HS-5 (cell line): Measurements from ENCODE around the gene GADD45A.
A peak's percentile ranks its signal among the peaks of the same experiment; 100 is the strongest.
"Not testable (repeated sequence)": the region's sequence is repeated elsewhere in the genome, so short reads cannot be mapped to it uniquely, and the experiment has no call there.

Experiments used
- DNase-seq: peaks from one replicate; pipeline ENCODE4 v3.0.0-alpha.2; 2012; ENCODE audit warnings: low read depth

Gene GADD45A

DNA sequence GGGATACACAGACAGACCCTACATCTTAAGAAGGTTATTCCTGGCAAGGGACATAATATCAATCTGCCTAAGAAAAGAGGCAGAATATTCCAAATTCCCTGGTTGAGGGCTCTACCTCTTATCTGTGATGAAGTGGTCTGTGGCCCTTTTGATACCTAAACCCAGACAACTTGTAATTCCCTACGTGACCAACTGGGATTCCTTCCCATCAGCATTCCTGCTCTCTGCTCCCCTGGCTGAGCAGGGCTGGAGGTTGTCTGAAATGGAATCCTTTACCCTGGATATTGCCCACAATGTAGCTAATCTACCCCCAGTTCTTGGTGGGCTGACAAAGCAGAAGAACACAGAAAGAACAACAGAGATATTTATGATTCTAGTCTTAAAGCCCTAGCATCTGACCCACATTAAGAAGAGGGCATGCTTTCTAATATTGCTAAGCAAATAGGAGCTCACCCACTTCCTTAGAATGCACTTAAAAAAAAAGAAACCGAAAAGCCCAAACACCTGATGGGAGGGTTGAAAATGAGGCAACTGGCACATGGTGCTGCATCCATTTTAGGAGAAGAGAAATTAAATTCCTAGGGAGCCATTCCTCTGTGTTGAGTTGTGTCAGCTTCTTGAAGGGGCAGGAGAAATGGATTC lies 36.8 kb downstream of the GADD45A start:
- DNase-seq: no peak

DNA sequence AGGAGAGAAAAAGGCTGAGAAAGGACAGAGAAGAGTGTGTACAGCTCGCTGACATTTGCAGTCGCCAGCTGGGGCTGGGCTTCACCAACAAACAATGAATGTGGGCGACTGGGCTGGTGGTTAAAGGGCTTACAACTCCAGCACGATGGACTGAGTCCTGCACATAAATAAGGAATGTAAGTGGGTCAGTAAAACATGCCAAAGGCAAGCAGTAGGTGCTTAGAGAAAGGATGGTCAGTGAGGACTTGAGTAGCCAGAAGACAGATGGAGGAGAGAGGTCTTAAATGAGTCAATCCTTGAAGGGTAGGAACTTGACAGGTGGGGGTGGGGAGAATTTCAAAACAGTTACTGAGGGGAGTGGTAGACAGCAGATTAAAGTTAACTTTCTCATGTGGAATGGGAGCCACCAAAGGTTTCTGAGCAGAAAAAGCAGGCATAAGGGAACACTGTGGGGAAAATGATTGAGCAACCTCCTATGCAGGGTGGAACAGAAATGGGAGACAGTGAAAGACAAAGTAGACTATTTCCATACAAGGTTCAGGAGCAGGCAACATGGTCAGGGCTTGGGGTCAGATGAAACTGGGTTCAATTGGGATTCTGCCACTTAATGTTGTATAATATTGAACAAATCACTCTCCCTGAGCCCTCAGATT lies 37.4 kb downstream of the GADD45A start:
- DNase-seq: no peak

DNA sequence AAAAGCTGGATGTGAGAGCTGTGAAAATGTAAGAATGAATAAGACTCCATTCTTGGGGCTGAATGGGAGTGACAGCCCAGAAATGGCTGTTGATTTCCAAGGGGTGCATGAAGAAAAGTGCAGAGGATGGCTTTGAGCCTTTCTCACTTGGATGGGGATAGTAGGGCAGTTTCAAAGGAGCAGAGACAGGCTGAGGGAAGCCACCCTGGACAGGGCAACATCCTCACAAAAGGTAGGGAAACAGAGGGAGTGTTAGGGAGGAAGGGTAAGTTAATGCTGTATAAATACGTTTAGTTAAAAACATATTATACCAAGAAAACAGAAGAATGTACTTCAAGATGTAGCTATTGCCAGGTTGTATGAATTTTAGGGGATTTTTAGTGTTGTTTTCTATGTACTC lies 38.1 kb downstream of the GADD45A start:
- no peak for DNase-seq

DNA sequence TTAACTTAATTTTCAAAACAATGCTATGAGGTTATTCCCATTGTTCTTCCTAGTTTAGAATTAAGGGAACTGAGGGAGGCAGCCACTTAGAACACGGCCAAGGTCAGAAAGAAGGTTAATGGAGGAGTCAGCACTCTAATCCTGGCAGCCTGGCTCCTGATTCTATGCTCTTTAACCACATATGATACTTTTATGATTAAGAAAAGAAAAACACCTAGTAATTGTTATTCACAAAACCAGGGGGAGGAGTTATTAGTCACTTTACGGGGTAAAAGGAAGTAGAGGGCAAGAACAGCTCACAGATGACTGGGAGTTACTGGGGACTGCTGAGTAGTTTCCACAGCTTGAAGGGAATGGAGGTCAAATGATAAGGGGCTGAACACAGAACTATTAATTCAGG lies 38.6 kb downstream of the GADD45A start:
- peak; percentile 65 for DNase-seq

DNA sequence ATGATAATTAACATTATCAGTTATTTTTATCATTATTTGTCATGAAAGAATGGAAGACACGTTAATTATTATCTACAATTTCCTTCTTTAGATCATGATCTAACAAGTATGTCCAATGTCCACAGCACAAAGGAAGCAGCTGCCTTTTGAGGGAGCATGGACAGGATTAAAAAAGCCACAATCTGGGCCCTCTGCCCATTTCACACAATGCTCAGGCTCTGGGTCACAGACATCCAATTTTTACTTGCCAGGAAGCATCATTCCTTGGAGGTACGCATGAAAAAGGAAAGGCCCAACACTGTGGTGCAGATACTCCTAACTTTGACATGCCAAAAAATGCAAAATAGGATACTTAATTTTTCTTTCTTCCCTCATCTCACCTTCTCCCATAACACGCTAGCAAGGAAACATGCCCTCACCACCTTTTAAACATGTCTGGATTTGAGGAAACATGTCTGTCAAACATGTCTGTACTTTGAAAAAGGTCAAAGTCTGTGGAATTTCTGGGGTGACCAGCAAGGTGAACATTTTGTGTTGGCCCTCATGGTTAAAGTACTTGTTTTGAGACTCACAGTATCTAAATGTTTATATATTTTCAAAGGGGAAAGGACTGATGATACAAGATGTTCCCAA lies 40.0 kb downstream of the GADD45A start:
- DNase-seq: no peak

DNA sequence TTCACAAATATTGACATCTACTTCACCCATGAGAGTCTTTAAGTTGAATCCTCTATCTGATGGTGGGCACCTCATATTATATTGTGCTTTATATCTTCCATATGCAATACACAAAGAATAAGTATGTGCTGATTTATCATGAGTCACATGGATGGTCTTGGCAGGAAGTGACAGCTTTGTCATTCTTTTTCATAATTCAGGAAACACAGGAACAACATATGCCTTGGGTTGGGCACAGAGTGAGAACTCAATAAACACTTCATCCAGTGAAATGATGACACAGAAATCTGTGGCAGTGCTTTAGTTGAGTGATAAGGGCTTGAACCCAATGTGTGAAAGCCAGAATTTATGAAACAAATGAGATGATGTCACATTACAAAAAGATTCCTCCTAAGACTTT lies 41.2 kb downstream of the GADD45A start:
- DNase-seq: peak; percentile 77

DNA sequence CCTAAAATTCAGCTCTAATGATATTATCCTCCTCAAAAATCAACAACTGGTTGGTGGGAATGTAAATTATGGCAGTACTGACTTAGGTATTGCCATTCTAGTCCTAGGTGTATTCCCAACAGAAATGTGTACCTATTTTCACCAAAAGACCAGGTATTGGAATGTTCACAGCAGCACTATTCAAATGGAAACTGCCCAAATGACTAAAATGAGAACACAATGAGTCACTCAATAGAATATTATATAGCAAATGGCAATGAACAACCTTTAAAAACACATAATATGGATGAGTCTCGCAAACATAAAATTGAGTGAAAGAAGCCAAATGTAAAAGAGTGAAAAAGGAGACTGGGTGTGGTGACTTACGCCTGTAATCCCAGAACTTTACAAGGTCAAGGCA lies 44.9 kb downstream of the GADD45A start:
- DNase-seq: no peak

DNA sequence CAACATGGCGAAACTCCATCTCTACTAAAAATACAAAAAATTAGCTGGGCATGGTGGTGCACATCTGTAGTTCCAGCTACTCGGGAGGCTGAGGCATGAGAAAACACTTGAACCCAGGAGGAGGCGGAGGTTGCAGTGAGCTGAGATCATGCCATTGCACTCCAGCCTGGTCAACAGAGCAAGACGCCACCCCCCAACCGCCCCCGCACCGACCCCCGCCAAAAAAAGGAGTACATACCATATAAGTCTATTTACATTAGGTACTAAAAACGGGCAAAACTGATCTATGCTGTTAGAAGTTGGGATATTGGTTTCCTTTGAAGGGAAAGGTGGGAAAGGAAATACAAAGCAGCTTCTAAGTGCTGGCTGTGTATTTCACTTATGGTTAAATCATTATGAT lies 45.3 kb downstream of the GADD45A start:
- not testable (repeated sequence) for DNase-seq

DNA sequence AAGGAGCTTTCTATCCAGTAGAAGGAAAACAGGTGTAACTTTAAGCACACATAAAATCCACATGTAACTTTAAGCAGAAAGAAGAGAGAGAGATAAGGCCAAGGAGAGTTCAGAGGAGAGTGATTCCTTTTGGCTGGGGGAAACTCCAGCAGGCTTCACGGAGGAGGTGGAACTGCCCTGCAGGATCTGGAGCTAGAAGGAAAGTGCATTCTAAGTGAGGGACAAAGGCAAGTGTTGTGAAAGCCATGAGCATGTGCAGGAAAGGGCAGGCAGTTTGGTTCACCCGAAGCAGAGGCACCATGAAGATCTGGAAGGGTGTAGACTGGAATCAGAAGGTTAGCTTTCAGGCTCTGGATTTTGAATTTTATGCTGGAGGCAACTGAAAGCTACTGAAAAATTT lies 46.3 kb downstream of the GADD45A start:
- DNase-seq: no peak

DNA sequence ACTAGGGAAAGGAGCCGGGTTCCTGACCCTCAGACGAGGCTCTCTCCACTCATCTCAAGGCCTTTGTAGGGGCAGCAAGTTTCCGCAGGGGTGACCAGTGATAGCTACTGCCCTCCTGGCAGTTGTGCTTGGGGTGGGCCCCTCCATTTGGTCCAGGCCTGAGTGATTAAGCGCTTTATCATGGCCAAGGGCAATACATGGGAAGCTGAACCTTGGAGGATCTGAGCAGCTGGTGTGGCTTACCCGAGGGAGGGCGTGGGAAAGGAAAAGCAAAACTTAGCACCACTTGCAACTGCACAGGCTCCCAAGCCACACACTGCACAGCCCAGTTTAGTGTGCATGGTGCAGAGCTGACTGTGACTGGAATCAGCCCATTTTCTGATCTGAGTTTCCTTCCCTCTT lies 47.8 kb downstream of the GADD45A start:
- no peak for DNase-seq

DNA sequence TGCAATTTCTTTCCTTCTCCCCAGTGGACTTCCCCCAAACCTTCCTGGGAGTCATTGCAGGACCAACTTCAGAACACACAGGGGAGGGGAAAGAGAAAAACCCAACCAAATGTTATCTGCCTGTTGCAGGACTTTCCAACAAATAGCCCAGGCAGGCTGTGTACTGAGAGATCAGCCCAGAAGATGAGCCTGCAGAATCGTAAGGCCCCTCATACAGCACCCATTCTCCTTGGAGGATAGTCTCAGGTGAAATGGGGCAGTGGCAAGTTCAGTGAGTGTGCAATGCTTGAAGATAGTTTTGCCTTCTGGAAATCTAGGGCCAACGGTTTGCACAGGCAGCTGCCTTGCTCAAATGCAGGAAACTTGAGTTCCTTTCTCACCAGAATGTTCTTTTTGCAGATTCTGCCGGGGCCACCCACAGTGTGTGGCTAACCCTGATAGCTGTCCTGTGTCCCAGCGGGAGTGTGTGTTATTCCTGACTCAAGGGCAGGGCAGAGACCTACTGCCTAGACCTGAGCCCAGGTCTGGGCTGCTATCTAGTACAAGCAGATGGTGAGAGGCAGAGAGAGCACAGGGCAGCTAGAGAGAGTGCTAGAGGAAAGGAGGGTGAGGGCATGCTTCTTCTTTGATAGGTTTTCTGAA lies 48.8 kb downstream of the GADD45A start:
- DNase-seq: no peak

DNA sequence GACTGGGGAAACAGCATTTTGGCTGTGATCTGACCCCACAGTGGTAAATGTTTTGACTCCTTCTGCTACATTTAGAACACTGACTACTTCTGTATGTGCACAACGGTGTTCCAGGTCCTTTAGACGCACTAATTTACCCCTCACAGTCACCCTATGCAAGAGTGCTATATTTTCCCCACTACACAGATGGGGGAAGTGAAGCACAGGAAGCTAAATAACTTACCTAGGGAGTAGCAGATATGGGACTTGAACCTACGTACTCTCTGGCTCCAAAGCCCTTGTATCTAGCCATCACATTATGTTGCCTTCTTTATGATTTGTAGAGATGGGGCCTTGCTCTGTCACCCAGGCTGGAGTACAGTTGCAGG lies 49.3 kb downstream of the GADD45A start:
- no peak for DNase-seq

DNA sequence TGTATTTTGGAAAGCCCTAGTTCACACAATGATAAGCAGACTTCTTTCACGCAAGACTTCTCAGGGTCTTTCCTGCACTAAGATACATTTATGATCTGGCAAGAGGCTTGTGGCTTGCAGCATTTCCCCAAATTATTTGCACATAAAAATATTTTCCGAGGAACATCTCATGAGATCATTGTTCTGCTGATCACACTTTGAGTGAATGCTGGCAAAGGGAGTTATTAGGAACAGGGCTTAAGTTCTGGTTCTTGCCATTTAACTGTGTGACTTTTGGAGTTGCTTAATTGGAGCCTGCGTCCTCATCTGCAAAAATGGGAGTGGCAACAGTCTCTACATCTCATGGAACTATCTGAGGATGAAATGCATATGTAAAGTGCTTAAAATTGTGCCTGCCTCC lies 50.2 kb downstream of the GADD45A start:
- no peak for DNase-seq

DNA sequence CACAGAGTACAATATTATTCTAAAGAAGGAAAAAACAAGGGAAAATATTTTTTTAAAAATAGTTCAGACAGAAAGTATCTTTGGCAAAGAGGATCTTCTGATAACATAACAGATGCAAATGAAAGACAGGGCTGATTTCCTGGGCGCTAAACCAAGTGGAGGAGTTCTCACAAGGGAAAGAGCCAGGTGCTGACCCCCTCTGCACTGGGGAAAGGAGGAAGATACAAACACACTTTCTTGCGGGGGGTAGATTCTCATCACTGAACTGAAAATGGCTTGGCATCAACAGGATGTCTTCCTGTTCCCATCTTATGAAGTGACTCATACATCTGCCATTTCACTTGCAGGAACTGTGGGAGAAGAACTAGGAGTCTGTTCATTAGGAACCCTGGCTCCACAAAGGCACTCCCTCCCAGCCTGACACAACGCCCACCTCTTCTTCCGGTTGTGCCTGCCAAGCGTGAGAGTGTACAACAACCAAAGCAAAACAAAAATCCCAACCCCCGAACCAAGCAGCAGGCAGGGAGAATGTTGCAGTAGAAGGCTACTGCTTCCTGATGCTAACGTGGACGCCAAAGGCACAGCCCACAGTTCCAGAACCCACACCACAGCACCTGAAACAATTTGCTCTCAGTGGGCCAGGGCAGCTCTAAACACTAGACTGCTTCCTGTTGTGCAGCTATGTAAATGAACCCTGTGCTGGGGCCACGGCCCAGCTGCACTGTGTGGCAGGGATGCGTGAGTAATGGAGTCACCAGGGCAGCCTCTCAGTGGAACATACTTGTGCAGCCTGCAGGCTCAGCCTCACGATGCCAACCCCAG lies 51.0 kb downstream of the GADD45A start:
- no peak for DNase-seq

DNA sequence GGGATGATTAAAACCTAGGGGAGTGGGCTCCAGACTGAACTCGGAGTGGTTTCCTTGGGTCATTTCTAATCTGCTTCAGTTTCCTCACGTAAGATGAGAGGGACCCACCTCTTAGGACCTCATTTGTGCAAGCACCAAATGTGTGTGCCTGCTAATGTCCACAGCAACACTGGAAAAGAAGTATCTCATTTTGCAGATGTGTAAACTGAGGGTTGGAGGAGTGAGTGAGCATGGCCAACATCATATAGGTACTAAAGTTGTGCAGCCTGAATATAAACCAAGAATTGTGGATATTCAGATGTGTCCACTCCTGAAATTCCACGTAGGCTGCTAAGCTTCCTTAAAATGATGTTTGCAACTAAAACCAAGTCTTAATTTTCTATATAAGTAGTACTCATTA lies 51.7 kb downstream of the GADD45A start:
- no peak for DNase-seq

DNA sequence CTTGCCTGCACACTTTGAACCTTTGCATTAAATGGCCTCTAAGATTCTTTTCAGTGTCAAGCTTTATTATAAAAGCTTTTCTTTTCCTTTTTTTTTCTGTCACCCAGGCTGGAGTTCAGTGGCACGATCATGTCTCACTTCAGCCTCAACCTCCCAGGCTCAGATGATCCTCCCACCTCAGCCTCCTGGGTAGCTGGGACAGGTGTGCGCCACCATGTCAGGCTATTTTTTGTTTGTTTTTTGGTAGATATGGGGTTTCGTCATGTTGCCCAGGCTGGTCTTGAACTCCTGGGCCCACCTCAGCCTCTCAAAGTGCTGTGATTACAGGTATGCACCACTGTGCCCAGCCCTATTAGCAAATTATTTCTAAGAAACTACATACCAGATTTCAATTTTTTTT lies 52.9 kb downstream of the GADD45A start:
- DNase-seq: no peak
